K562 (cell line): ENCODE results near the gene LRRTM3. TPM values are rescaled to one million over a fixed set of nuclear protein-coding genes. Genes with fewer than 3 reads are reported as not detected.
A peak's percentile ranks its signal among the peaks of the same experiment; 100 is the strongest.

ENCODE experiments used
- SMC3 ChIP-seq: conservative IDR thresholded peaks from 2 replicates; pipeline ENCODE4 v1.6.1; 2011; ENCODE audit warnings: low read depth, low read length, improper control_type of control experiment; ENCODE audit not compliant: insufficient read depth
- polyA plus RNA-seq, 8 experiments: library from polyadenylated mRNA; depleted of rRNA in 4 of 8; stranded (reverse) in 5 of 8; unstranded in 3 of 8; fragments of >200 nt; fragmentation: Nextera tagmentation in 2 of 8; fragmentation: Illumina TruSeq in 1 of 8; extraction: Ambion mirVana in 2 of 8; extraction: Trizol in 1 of 8; gene quantifications; 2 replicates each; pipeline versions ENCODE4 v1.2.1 to v1.2.3, GENCODE V29; 2011 to 2014; ENCODE audit warnings: inconsistent platforms in 1 of 8, missing spikeins in 1 of 8
- total RNA-seq, 7 experiments: library from RNA; depleted of rRNA in 6 of 7; stranded (reverse); fragments of >200 nt in 6 of 7; fragmentation: Illumina TruSeq in 2 of 7; extraction: Trizol in 2 of 7; gene quantifications; 2 replicates each; pipeline versions ENCODE4 v1.2.1 to v1.2.3, GENCODE V29; 2011 to 2021; ENCODE audit warnings: low replicate concordance in 1 of 7
- TF ChIP-seq, protein P1 (sequence below), 2 experiments: fragments of 450-650 bp; formaldehyde crosslinking in 1 of 2; IDR thresholded peaks; 2 replicates each; pipeline versions ENCODE4 v1.4.0 to v1.6.1; 2014 to 2020; ENCODE audit warnings: mild to moderate bottlenecking in 2 of 2, borderline replicate concordance in 1 of 2, low read depth in 1 of 2

LRRTM3 gene
- total and polyA plus RNA-seq, 9 of the 15 experiments (the other 6 are each of a cell fraction or from before 2014, with no cell fraction given) = not detected

DNA sequence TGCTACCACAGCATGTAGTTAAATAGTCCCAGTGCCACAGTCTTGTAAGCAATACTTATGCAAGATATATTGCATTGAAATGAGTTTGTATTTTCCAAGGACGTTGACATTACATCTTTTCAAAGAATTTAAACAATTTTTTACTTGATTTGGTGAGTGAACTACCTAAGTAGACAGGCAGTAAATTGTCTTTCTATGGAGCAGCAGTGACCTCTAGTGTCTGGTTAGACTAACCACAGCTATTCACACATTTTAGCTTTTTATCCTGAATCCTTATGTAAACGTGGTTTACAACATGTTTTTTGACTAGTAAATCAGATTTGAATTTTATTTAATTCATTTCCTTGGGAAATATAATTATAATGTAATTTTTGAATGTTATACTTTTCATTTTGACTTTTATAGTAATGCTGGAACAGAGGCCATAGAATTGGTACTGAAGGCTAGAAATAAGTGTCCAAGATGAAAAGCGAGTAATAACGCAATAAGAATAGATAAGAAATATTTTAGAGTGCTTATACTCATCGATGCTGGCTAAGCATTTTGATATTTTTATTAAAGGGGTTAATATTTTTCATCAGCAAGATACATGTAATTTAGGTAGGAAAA lies 5.6 kb downstream of the LRRTM3 start (continued):
- TF ChIP-seq, protein P1, sequence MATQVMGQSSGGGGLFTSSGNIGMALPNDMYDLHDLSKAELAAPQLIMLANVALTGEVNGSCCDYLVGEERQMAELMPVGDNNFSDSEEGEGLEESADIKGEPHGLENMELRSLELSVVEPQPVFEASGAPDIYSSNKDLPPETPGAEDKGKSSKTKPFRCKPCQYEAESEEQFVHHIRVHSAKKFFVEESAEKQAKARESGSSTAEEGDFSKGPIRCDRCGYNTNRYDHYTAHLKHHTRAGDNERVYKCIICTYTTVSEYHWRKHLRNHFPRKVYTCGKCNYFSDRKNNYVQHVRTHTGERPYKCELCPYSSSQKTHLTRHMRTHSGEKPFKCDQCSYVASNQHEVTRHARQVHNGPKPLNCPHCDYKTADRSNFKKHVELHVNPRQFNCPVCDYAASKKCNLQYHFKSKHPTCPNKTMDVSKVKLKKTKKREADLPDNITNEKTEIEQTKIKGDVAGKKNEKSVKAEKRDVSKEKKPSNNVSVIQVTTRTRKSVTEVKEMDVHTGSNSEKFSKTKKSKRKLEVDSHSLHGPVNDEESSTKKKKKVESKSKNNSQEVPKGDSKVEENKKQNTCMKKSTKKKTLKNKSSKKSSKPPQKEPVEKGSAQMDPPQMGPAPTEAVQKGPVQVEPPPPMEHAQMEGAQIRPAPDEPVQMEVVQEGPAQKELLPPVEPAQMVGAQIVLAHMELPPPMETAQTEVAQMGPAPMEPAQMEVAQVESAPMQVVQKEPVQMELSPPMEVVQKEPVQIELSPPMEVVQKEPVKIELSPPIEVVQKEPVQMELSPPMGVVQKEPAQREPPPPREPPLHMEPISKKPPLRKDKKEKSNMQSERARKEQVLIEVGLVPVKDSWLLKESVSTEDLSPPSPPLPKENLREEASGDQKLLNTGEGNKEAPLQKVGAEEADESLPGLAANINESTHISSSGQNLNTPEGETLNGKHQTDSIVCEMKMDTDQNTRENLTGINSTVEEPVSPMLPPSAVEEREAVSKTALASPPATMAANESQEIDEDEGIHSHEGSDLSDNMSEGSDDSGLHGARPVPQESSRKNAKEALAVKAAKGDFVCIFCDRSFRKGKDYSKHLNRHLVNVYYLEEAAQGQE (IDR thresholded peaks at IDR 0.05; ENCODE audit: borderline replicate concordance) = peak; percentile 77; the same call in 1 of the 2 replicates
- TF ChIP-seq, protein P1 (CRISPR knock-in tag; IDR thresholded peaks at IDR 0.05; ENCODE audit: low read depth) = no peak
- TF ChIP-seq SMC3 = peak; percentile 57
